Measurements from ENCODE around the gene BEAN1.

Gene BEAN1

GRCh38 chr16:66395806-66396555 lies 31.1 kb upstream of the BEAN1 start:
- DNase-seq (ENCODE audit: low read depth) = no peak

DNA sequence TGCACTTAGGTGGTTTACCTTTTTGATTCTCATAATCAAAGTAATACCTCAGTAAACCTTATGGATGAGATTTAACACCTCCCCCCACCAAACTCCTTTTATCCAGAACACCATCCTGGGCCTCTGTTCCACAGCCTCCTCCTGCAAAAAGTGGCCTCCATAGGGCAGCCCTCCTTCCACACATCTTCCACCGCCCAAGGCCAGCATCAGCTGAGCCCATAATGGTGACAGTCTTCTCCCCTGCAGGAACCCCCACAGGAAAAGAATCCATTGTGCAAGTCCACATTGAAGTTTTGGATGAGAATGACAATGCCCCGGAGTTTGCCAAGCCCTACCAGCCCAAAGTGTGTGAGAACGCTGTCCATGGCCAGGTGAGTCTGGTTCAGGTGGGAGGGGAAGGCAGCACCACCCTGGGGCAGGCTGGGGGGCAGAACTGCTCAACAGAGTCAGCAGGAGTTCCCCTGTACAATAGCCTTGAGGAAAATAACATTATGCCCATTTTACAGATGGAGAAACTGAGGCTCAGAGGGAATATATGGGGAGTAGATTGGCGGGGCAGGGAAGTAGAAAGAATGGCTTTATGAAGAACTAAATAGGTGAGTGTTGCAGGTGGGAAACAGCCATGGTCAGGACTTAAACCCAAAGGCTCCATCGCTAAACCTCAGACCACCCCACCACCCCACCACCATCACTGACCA lies 29.2 kb upstream of the BEAN1 start:
- no peak for DNase-seq (ENCODE audit: low read depth)

- no peak for DNase-seq (ENCODE audit: low read depth)
Measured at GRCh38 chr16:66399031-66399430, 28.1 kb upstream of the BEAN1 start.

- no peak for DNase-seq (ENCODE audit: low read depth)
Measured at GRCh38 chr16:66399930-66400329, 27.2 kb upstream of the BEAN1 start.

DNA sequence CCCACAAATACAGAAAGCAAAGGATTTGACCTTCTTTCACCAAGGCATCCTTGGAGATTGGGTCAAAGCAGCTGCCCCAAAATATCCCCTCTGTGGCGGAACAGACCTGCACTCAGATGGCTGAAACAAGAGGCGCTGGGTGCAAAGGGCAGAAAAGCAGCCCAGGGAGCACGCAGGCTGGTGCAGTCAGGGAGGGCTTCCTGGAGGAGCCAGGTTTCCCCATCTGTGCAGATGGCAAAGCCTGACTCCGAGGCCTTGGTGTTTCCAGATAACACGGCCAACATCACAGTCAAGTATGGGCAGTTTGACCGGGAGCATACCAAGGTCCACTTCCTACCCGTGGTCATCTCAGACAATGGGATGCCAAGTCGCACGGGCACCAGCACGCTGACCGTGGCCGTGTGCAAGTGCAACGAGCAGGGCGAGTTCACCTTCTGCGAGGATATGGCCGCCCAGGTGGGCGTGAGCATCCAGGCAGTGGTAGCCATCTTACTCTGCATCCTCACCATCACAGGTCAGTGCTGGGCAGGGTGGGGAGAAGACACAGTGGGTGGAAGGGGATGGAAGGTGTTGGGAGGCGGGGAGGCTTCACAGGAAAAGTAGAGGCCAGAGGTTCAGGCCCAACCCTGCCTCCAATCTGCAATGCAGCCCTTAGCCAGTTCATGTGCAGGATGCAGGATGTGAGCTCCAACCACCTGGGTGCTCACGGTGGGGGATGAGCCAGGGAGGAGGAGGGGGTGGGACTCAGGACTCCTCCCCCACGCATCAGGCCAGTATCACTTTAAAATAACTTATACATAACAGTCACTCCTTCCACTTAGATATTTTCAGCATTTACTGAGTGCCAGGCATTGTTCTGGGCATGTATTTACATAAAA lies 26.4 kb upstream of the BEAN1 start:
- DNase-seq (ENCODE audit: low read depth) = no peak

GRCh38 chr16:66401610-66402009 lies 25.5 kb upstream of the BEAN1 start:
- no peak for DNase-seq (ENCODE audit: low read depth)

DNA sequence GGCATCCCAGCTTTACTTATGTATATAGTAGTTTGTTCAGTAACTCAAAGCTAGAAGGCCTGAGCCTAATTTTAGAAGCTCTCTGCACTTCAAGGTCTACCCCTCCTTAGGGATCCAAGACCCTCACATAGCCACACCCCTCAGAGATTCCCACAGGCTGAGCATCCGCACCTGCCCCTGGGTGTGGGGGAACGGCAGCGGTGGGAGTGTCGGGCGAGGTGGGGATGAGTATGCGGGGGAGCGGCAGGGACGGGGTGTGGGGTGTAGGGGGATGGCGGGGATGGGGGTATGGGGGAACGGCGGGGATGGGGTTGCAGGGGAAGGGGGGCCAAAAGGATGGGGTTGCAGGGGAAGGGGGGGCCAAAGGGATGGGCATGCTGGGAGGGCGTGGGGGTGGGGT lies 24.9 kb upstream of the BEAN1 start:
- no peak for DNase-seq (ENCODE audit: low read depth)

- DNase-seq (ENCODE audit: low read depth) = no peak
Measured at GRCh38 chr16:66402591-66403230, 24.4 kb upstream of the BEAN1 start.

GRCh38 chr16:66403531-66404145 lies 23.5 kb upstream of the BEAN1 start:
- no peak for DNase-seq (ENCODE audit: low read depth)

- DNase-seq (ENCODE audit: low read depth) = no peak
Measured at GRCh38 chr16:66405057-66405783, 21.9 kb upstream of the BEAN1 start.

- DNase-seq (ENCODE audit: low read depth) = no peak
Measured at GRCh38 chr16:66406534-66407221, 20.4 kb upstream of the BEAN1 start.

GRCh38 chr16:66408163-66409048 lies 18.7 kb upstream of the BEAN1 start:
- no peak for DNase-seq (ENCODE audit: low read depth)

DNA sequence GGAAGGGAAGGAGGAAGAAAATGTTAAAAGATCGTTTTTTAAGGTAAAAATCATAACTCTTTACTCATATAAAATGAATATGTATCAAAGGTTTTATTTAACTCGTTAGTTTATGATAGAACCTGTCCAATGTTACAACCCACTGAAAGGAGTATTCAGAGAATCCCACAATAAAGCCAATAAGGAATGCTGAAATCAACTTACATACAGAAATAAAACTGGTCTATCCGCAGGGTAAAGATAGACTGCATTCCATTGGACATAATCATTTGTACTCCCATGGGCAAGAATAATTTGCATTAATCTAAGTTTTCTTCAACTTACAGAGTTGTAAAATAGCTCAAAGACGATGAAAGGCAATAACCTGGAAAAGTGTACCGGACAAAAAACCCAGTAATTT lies 17.9 kb upstream of the BEAN1 start:
- DNase-seq (ENCODE audit: low read depth) = no peak

DNA sequence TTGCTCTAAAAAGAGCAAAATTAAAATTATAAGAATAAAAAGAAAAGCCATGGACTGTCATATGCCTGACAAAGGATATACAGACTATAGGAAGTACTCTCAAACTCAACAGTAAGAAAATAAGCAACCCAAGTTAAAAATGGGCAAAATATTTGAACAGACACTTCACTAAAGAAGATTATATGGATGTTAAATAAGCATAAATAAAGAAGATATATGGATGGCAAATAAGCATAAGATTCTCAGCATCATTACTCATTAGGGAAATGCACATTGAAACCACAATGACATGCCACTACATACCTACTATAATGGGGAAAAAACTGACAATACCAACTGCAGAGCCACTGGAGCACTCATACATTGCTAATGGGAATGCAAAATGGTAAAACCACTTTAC lies 14.9 kb upstream of the BEAN1 start:
- DNase-seq (ENCODE audit: low read depth) = no peak

DNA sequence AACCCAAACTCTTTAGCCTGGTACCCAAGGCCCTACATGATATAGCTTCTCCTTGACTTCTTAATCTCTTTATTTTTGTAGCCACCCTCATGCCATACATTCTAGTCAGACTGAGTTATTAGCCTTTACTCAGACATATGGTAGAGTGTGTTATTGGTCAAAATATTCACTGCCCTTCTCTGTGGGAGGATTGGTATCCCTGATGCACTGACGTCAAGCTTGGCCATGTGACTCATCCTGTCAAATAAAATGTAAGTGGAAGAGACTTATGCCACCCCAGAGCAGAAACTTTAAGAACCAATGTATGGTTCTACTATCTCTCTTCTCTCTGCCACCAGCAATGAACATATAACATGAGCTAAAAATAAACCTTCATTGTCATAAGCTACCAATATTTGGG lies 12.2 kb upstream of the BEAN1 start:
- DNase-seq (ENCODE audit: low read depth) = no peak

DNA sequence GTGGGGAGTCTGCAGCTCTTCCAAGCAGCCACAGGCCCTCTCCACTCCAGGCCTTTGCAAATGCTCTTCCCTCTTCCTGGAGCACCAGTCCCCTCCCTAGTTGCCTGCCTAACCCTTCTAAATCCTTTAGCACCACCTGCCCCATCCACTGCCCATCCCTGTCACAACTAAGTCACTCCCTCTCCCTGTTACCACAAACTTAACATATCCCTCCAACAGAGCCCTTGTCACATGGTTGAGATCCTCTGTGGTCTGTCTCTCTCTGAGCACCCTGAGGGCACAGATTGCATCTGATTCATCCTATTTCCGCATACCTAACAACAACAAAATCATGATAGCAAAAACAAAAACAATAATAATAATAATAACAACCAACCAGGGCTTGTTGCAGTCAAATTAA lies 11.0 kb upstream of the BEAN1 start:
- no peak for DNase-seq (ENCODE audit: low read depth)

- peak; percentile 89 for DNase-seq (ENCODE audit: low read depth)
Measured at GRCh38 chr16:66416939-66417700, 10.0 kb upstream of the BEAN1 start.

DNA sequence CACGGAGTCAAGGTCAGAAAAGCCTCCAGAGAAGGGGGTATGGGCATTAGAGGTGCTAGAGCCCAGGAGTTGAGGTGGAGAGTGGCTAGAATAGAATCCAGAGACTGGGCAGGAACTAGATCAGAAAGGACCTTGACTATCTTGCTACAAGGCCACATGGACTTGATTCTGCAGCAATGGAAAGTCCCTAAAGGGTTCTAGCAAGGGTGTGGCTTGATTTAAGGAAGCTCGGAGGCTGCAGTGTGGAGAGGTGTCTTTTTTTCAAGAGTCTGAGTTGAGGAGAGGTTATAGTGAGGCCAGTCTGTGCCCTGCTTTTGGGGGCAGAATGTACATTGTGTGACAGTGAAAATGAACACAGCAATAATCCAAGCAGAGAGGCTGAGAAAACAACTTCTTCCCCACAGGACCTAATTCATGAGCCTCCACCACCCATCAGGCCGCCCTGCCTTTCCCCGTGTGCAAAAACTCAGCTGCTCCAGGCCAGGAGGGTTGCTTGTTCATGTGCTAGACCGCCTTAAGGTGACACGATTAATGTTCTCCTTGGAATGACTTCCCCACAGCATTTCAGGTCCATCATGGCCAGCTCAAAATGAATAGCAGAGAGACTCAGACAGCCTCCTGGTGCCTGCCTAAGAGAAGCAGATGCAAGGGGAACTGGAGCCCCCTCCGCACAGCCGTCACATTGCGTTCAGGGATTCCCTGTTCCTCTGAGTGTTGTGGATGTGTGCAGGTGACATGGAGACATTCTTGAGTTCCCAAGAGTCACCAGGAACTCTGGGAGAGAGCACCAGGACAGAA lies 8.7 kb upstream of the BEAN1 start:
- DNase-seq (ENCODE audit: low read depth) = no peak

Measured in GM04503 (cell line).